K562 (cell line): ENCODE data around the gene NOTCH1. TPM values are rescaled to one million over a fixed set of nuclear protein-coding genes. Genes with fewer than 3 reads are reported as not detected.

ENCODE experiments used
- CREM ChIP-seq: IDR thresholded peaks from 2 replicates; pipeline ENCODE4 v1.6.1; 2014; ENCODE audit warnings: antibody characterized with exemption, low read depth
- DDX20 ChIP-seq: fragments of 450-650 bp; IDR thresholded peaks from 2 replicates; pipeline ENCODE4 v1.6.1; 2016; ENCODE audit warnings: missing genetic modification characterization, low read depth, mild to moderate bottlenecking, missing compliant biosample characterization, moderate library complexity
- HMGXB4 ChIP-seq: sonication (generic); formaldehyde crosslinking; IDR thresholded peaks from 2 replicates; pipeline ENCODE4 v1.8.1; 2023; ENCODE audit warnings: mild to moderate bottlenecking, missing genetic modification reagents
- MEIS2 ChIP-seq: fragments of 450-650 bp; IDR thresholded peaks from 2 replicates; pipeline ENCODE4 v1.6.1; 2014; ENCODE audit warnings: mild to moderate bottlenecking; ENCODE audit not compliant: partially characterized antibody
- SAFB ChIP-seq: fragments of 200-400 bp; formaldehyde crosslinking; IDR thresholded peaks from 2 replicates; pipeline ENCODE4 v1.6.1; 2017; ENCODE audit warnings: low read depth, low read length, borderline replicate concordance
- SIN3B ChIP-seq: fragments of 450-650 bp; IDR thresholded peaks from 2 replicates; pipeline ENCODE4 v1.6.1; 2017; ENCODE audit warnings: low read depth, mild to moderate bottlenecking, moderate library complexity
- TFAP4 ChIP-seq: sonication (generic); formaldehyde crosslinking; IDR thresholded peaks from 2 replicates; pipeline ENCODE4 v1.8.0; 2022; ENCODE audit warnings: missing genetic modification reagents, mild to moderate bottlenecking, moderate library complexity, borderline replicate concordance
- YBX1 ChIP-seq: fragments of 450-650 bp; IDR thresholded peaks from 2 replicates; pipeline ENCODE4 v1.7.1; 2016; ENCODE audit warnings: mild to moderate bottlenecking
- ZNF12 ChIP-seq: sonication (generic); formaldehyde crosslinking; IDR thresholded peaks from 2 replicates; pipeline ENCODE4 v1.4.0; 2020; ENCODE audit warnings: mild to moderate bottlenecking, missing genetic modification reagents
- ZNF124 ChIP-seq: sonication (generic); formaldehyde crosslinking; IDR thresholded peaks from 2 replicates; pipeline ENCODE4 v1.8.1; 2022; ENCODE audit warnings: missing genetic modification reagents
- ZNF384 ChIP-seq: IDR thresholded peaks from 2 replicates; pipeline ENCODE4 v1.6.1; 2012; ENCODE audit warnings: low read depth, low read length, improper control_type of control experiment
- ZNF507 ChIP-seq: conservative IDR thresholded peaks from 2 replicates; pipeline ENCODE4 v1.6.1; 2017; ENCODE audit warnings: missing genetic modification characterization, missing compliant biosample characterization
- ZNF512 ChIP-seq: IDR thresholded peaks from 2 replicates; pipeline ENCODE4 v1.6.1; 2016; ENCODE audit warnings: missing genetic modification characterization, missing compliant biosample characterization
- ZNF584 ChIP-seq: fragments of 200-800 bp; sonication (Bioruptor generic); IDR thresholded peaks from 2 replicates; pipeline ENCODE4 v1.6.1; 2016; ENCODE audit warnings: low read depth, mild to moderate bottlenecking, missing genetic modification characterization, missing compliant biosample characterization
- ZNF740 ChIP-seq, 3 experiments: fragments of 200-800 bp in 1 of 3; sonication (Bioruptor generic) in 1 of 3; sonication (generic) in 1 of 3; formaldehyde crosslinking in 1 of 3; IDR thresholded peaks; 2 replicates each; pipeline versions ENCODE4 v1.6.1 to v1.8.0; 2016 to 2022; ENCODE audit warnings: mild to moderate bottlenecking in 2 of 3, missing compliant biosample characterization in 2 of 3, missing genetic modification characterization in 2 of 3, missing genetic modification reagents in 1 of 3
- ZNF79 ChIP-seq: fragments of 250-450 bp; sonication (Bioruptor Pico); IDR thresholded peaks from 2 replicates; pipeline ENCODE4 v1.4.0; 2020; ENCODE audit warnings: low read depth, mild to moderate bottlenecking, moderate library complexity
- ZZZ3 ChIP-seq: fragments of 450-650 bp; IDR thresholded peaks from 2 replicates; pipeline ENCODE4 v1.6.1; 2016; ENCODE audit warnings: antibody characterized with exemption, mild to moderate bottlenecking, moderate library complexity
- polyA plus RNA-seq, 8 experiments: library from polyadenylated mRNA; depleted of rRNA in 4 of 8; stranded (reverse) in 5 of 8; unstranded in 3 of 8; fragments of >200 nt; fragmentation: Nextera tagmentation in 2 of 8; fragmentation: Illumina TruSeq in 1 of 8; extraction: Ambion mirVana in 2 of 8; extraction: Trizol in 1 of 8; gene quantifications; 2 replicates each; pipeline versions ENCODE4 v1.2.1 to v1.2.3, GENCODE V29; 2011 to 2014; ENCODE audit warnings: inconsistent platforms in 1 of 8, missing spikeins in 1 of 8
- total RNA-seq, 7 experiments: library from RNA; depleted of rRNA in 6 of 7; stranded (reverse); fragments of >200 nt in 6 of 7; fragmentation: Illumina TruSeq in 2 of 7; extraction: Trizol in 2 of 7; gene quantifications; 2 replicates each; pipeline versions ENCODE4 v1.2.1 to v1.2.3, GENCODE V29; 2011 to 2021; ENCODE audit warnings: low replicate concordance in 1 of 7

NOTCH1 gene
- total and polyA plus RNA-seq, 9 of the 15 experiments (the other 6 are each of a cell fraction or from before 2014, with no cell fraction given), result 0.03 to 31.4 (median 2.3) TPM

- no peak for TF ChIP-seq ZNF384
- TF ChIP-seq YBX1, result no peak
- TF ChIP-seq TFAP4 (CRISPR knock-in tag), result no peak
- no peak for TF ChIP-seq ZNF507 (tag)
- TF ChIP-seq SAFB, result no peak
- peak; percentile 55; the same call in 1 of the 2 replicates for TF ChIP-seq CREM
- no peak for TF ChIP-seq HMGXB4
- no peak for TF ChIP-seq ZNF124 (CRISPR knock-in tag)
- no peak for TF ChIP-seq ZNF12 (CRISPR knock-in tag)
- TF ChIP-seq ZZZ3, result no peak
- no peak for TF ChIP-seq ZNF79
- no peak for TF ChIP-seq ZNF740 (CRISPR knock-in tag; IDR thresholded peaks at IDR 0.05)
- no peak for TF ChIP-seq ZNF740 (tag; IDR thresholded peaks at IDR 0.05)
- peak; percentile 73 for TF ChIP-seq MEIS2
- TF ChIP-seq DDX20, result no peak
- no peak for TF ChIP-seq SIN3B
- TF ChIP-seq ZNF512 (tag), result no peak
- 0 out of 2 replicates have a peak, but pooled peaks have one; percentile 33 for TF ChIP-seq ZNF584
Measured at GRCh38 chr9:136590821-136591752, 45.2 kb upstream of the NOTCH1 start (continued).
